Prostate gland (tissue), 2 donors: ENCODE data around the gene KCNAB1.

ENCODE experiments used
- CTCF ChIP-seq, 4 experiments: fragments of 200-600 bp in 2 of 4; fragments of 450-650 bp in 2 of 4; sonication (generic) in 2 of 4; IDR thresholded peaks; 1 replicate in 3 of 4; 2 replicates in 1 of 4; pipeline ENCODE4 v1.5.1; 2016 to 2019; ENCODE audit warnings: antibody characterized with exemption in 4 of 4, mild to moderate bottlenecking in 2 of 4, moderate library complexity in 2 of 4
- POLR2AphosphoS5 ChIP-seq: sonication (generic); formaldehyde crosslinking; IDR thresholded peaks from one replicate; pipeline ENCODE4 v1.6.1; 2017; ENCODE audit warnings: antibody characterized with exemption

- TF ChIP-seq POLR2AphosphoS5 (no peak), CTCF (IDR thresholded peaks at IDR 0.05) (no peak)
Measured at GRCh38 chr3:156321945-156322344, 201.6 kb downstream of the KCNAB1 start.
